ENCODE results near the gene DNM3.

DNA sequence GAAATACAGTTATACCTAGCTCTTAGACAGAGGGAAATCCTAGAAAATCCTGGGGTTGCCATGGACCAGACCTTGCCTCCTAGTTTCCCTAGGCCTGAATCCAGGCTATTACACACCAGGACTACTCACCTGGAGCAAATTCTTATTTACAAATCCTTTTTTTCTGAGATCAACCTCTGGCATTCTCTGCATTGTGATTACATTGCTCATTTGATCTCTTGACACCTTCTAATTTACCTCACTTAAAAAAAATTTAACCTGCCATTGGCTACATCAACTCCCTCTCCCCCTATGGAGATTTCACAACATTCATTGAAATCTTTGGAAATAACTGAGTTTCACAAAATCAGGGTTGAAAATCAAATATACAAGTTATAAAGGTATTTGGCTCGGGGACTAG is 576.3 kb downstream of the DNM3 start:
- TF ChIP-seq CREB5 (CRISPR knock-in tag; IDR thresholded peaks at IDR 0.05; ENCODE audit: low read depth) (no peak), ZFP30 (CRISPR knock-in tag; IDR thresholded peaks at IDR 0.05) (no peak), RARB (CRISPR knock-in tag; IDR thresholded peaks at IDR 0.05) (no peak), CSRNP3 (CRISPR knock-in tag; IDR thresholded peaks at IDR 0.05) (no peak), TSHZ2 (CRISPR knock-in tag; IDR thresholded peaks at IDR 0.05) (no peak), PATZ1 (CRISPR knock-in tag; IDR thresholded peaks at IDR 0.05; ENCODE audit: borderline replicate concordance) (no peak), ARNTL (CRISPR knock-in tag; IDR thresholded peaks at IDR 0.05; ENCODE audit: borderline replicate concordance, low read depth) (no peak)

Data from SK-N-SH treated with all-trans-retinoic acid at 6 μM for 48 hours (cell line).